Measurements from ENCODE around the gene SLC35F1.

SLC35F1 gene

DNA sequence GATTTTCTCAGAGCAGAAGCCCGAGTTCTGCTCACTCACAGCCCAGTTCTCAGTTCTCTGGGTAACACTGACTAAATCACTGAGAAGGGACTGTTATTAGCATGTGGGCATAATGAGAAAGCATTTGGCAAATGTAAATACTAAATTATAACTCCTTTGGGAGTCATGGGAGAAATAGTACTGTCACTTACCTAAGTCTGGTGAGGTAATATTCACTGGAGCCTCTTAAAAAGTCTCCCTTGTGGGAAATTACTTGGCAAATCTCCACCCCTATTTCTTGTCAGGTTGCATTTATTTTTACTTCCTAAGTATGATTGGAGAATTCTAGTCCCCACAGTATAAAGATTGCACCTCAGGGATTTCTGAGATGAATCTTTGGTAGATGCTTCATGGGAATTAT is 254.3 kb downstream of the SLC35F1 start:
- no peak overlapping the region for H3K4me3 ChIP-seq (ENCODE audit: insufficient read length, low read depth)
- no peak overlapping the region for H3K9ac ChIP-seq (ENCODE audit: insufficient read length, low read depth)
- no peaks in the 10 kb centered on the region for H3K27me3 ChIP-seq (ENCODE audit: insufficient read depth, insufficient read length)
- TF ChIP-seq ZNF274 (IDR thresholded peaks at IDR 0.05; ENCODE audit: low read depth, low read length) (no peak), YY1 (IDR thresholded peaks at IDR 0.05; ENCODE audit: insufficient read depth, insufficient read length) (no peak), SUZ12 (IDR thresholded peaks at IDR 0.05; ENCODE audit: extremely low read depth, insufficient read depth, insufficient read length) (no peak)
- H3K4me1 ChIP-seq (ENCODE audit: insufficient read depth, insufficient read length) = no peaks in the 10 kb centered on the region
- H3K9me3 ChIP-seq (ENCODE audit: insufficient read depth, low read length) = no peaks in the 10 kb centered on the region
- DNase-seq (ENCODE audit: low read depth, low spot score) = no peak
- H3K36me3 ChIP-seq (ENCODE audit: insufficient read depth, insufficient read length, low read length) = no peaks in the 10 kb centered on the region

- DNase-seq (ENCODE audit: low read depth, low spot score) = no peak
Observed at GRCh38 chr6:118163542-118163941, 256.5 kb downstream of the SLC35F1 start.

GRCh38 chr6:118165500-118165899 is 258.4 kb downstream of the SLC35F1 start:
- Histone ChIP-seq H3K9me3 (ENCODE audit: insufficient read depth, low read length) (no peaks in the 10 kb centered on the region), H3K36me3 (ENCODE audit: insufficient read depth, insufficient read length, low read length) (no peaks in the 10 kb centered on the region), H3K9ac (ENCODE audit: insufficient read length, low read depth) (no peak overlapping the region), H3K4me3 (ENCODE audit: insufficient read length, low read depth) (no peak overlapping the region), H3K27me3 (ENCODE audit: insufficient read depth, insufficient read length) (no peaks in the 10 kb centered on the region), H3K4me1 (ENCODE audit: insufficient read depth, insufficient read length) (no peaks in the 10 kb centered on the region)
- TF ChIP-seq SUZ12 (IDR thresholded peaks at IDR 0.05; ENCODE audit: extremely low read depth, insufficient read depth, insufficient read length) = no peak
- TF ChIP-seq ZNF274 (IDR thresholded peaks at IDR 0.05; ENCODE audit: low read depth, low read length) = no peak
- TF ChIP-seq YY1 (IDR thresholded peaks at IDR 0.05; ENCODE audit: insufficient read depth, insufficient read length) = no peak
- no peak for DNase-seq (ENCODE audit: low read depth, low spot score)

More at GRCh38 chr6:118163542-118163941, 256.5 kb downstream of the SLC35F1 start:
- no peaks in the 10 kb centered on the region for H3K4me1 ChIP-seq (ENCODE audit: insufficient read depth, insufficient read length)
- no peak overlapping the region for H3K4me3 ChIP-seq (ENCODE audit: insufficient read length, low read depth)
- H3K27me3 ChIP-seq (ENCODE audit: insufficient read depth, insufficient read length) = no peaks in the 10 kb centered on the region
- no peaks in the 10 kb centered on the region for H3K9me3 ChIP-seq (ENCODE audit: insufficient read depth, low read length)
- TF ChIP-seq YY1 (IDR thresholded peaks at IDR 0.05; ENCODE audit: insufficient read depth, insufficient read length) (no peak), SUZ12 (IDR thresholded peaks at IDR 0.05; ENCODE audit: extremely low read depth, insufficient read depth, insufficient read length) (no peak), ZNF274 (IDR thresholded peaks at IDR 0.05; ENCODE audit: low read depth, low read length) (no peak)
- no peaks in the 10 kb centered on the region for H3K36me3 ChIP-seq (ENCODE audit: insufficient read depth, insufficient read length, low read length)
- no peak overlapping the region for H3K9ac ChIP-seq (ENCODE audit: insufficient read length, low read depth)

- Histone ChIP-seq H3K9me3 (ENCODE audit: insufficient read depth, low read length) (0 out of 2 replicates have a peak, but pooled peaks cover under 1% of the 10 kb centered on the region), H3K36me3 (ENCODE audit: insufficient read depth, insufficient read length, low read length) (no peaks in the 10 kb centered on the region), H3K4me1 (ENCODE audit: insufficient read depth, insufficient read length) (no peaks in the 10 kb centered on the region), H3K9ac (ENCODE audit: insufficient read length, low read depth) (no peak overlapping the region), H3K4me3 (ENCODE audit: insufficient read length, low read depth) (no peak overlapping the region), H3K27me3 (ENCODE audit: insufficient read depth, insufficient read length) (no peaks in the 10 kb centered on the region)
- TF ChIP-seq SUZ12 (IDR thresholded peaks at IDR 0.05; ENCODE audit: extremely low read depth, insufficient read depth, insufficient read length) = no peak
- TF ChIP-seq ZNF274 (IDR thresholded peaks at IDR 0.05; ENCODE audit: low read depth, low read length) = no peak
- no peak for TF ChIP-seq YY1 (IDR thresholded peaks at IDR 0.05; ENCODE audit: insufficient read depth, insufficient read length)
- no peak for DNase-seq (ENCODE audit: low read depth, low spot score)
Observed at GRCh38 chr6:118168421-118168820, 261.4 kb downstream of the SLC35F1 start.

DNA sequence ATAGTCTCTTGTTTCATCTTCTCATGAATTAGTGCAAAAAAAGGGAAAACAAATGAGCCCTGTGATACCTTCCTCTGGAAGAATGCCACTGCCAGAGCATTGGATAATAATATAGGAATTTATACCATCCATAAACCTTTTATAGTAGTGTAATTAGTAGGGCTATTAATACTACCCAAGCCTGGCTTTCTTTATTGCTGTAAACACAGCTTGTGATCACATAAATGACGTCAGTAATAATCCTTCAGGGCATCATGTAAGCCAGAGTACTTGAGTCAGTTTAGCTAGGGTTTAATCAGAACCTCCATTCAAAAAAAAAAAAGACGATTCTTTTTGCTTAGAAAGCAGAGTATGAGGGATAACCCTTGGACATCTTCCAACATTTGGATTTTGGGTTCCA is 264.8 kb downstream of the SLC35F1 start:
- no peak for DNase-seq (ENCODE audit: low read depth, low spot score)
- H3K9ac ChIP-seq (ENCODE audit: insufficient read length, low read depth) = no peak overlapping the region
- H3K27me3 ChIP-seq (ENCODE audit: insufficient read depth, insufficient read length) = no peaks in the 10 kb centered on the region
- no peaks in the 10 kb centered on the region for H3K4me1 ChIP-seq (ENCODE audit: insufficient read depth, insufficient read length)
- 0 out of 2 replicates have a peak, but pooled peaks cover 5% of the 10 kb centered on the region for H3K9me3 ChIP-seq (ENCODE audit: insufficient read depth, low read length)
- no peaks in the 10 kb centered on the region for H3K36me3 ChIP-seq (ENCODE audit: insufficient read depth, insufficient read length, low read length)
- no peak overlapping the region for H3K4me3 ChIP-seq (ENCODE audit: insufficient read length, low read depth)
- TF ChIP-seq YY1 (IDR thresholded peaks at IDR 0.05; ENCODE audit: insufficient read depth, insufficient read length) (no peak), SUZ12 (IDR thresholded peaks at IDR 0.05; ENCODE audit: extremely low read depth, insufficient read depth, insufficient read length) (no peak)

DNA sequence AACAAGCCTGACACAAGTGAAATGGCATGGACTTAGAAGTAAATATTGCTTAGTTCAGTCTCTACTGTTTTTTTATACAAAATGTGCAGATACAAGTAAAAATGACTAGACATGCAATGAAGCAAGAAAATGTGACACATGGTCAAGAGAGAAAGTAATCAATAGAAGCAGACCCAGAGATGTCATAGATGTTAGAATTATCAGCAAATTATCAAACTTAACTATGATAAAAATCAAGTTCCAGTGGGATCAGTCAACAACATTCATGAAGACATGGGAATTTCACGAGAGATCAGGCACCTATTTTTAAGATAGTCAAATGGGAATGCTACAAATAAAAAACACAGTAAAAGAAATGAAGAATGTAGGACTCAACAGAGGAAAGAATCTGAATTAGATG is 267.0 kb downstream of the SLC35F1 start:
- Histone ChIP-seq H3K27me3 (ENCODE audit: insufficient read depth, insufficient read length) (no peaks in the 10 kb centered on the region), H3K9me3 (ENCODE audit: insufficient read depth, low read length) (0 out of 2 replicates have a peak, but pooled peaks cover 5% of the 10 kb centered on the region), H3K9ac (ENCODE audit: insufficient read length, low read depth) (no peak overlapping the region), H3K4me3 (ENCODE audit: insufficient read length, low read depth) (no peak overlapping the region), H3K36me3 (ENCODE audit: insufficient read depth, insufficient read length, low read length) (no peaks in the 10 kb centered on the region), H3K4me1 (ENCODE audit: insufficient read depth, insufficient read length) (no peaks in the 10 kb centered on the region)
- TF ChIP-seq SUZ12 (IDR thresholded peaks at IDR 0.05; ENCODE audit: extremely low read depth, insufficient read depth, insufficient read length) = no peak
- TF ChIP-seq YY1 (IDR thresholded peaks at IDR 0.05; ENCODE audit: insufficient read depth, insufficient read length) = no peak
- no peak for TF ChIP-seq ZNF274 (IDR thresholded peaks at IDR 0.05; ENCODE audit: low read depth, low read length)
- DNase-seq (ENCODE audit: low read depth, low spot score) = no peak

GRCh38 chr6:118177720-118178119 is 270.7 kb downstream of the SLC35F1 start:
- no peak for DNase-seq (ENCODE audit: low read depth, low spot score)
- no peak overlapping the region for H3K4me3 ChIP-seq (ENCODE audit: insufficient read length, low read depth)
- H3K36me3 ChIP-seq (ENCODE audit: insufficient read depth, insufficient read length, low read length) = no peaks in the 10 kb centered on the region
- no peaks in the 10 kb centered on the region for H3K4me1 ChIP-seq (ENCODE audit: insufficient read depth, insufficient read length)
- TF ChIP-seq YY1 (IDR thresholded peaks at IDR 0.05; ENCODE audit: insufficient read depth, insufficient read length) = no peak
- TF ChIP-seq ZNF274 (IDR thresholded peaks at IDR 0.05; ENCODE audit: low read depth, low read length) = no peak
- TF ChIP-seq SUZ12 (IDR thresholded peaks at IDR 0.05; ENCODE audit: extremely low read depth, insufficient read depth, insufficient read length) = no peak
- no peaks in the 10 kb centered on the region for H3K27me3 ChIP-seq (ENCODE audit: insufficient read depth, insufficient read length)
- H3K9ac ChIP-seq (ENCODE audit: insufficient read length, low read depth) = no peak overlapping the region
- 0 out of 2 replicates have a peak, but pooled peaks cover 5% of the 10 kb centered on the region for H3K9me3 ChIP-seq (ENCODE audit: insufficient read depth, low read length)
